G401 (cell line): Measurements from ENCODE around the gene PGS1. TPM values are rescaled to one million over a fixed set of nuclear protein-coding genes. Genes with fewer than 3 reads are reported as not detected.
A peak's percentile ranks its signal among the peaks of the same experiment; 100 is the strongest.
"Not testable (repeated sequence)": the region's sequence is repeated elsewhere in the genome, so short reads cannot be mapped to it uniquely, and the experiment has no call there.

Experiments used
- DNase-seq: peaks from one replicate; pipeline ENCODE4 v3.0.0-alpha.2; 2015; ENCODE audit warnings: low spot score
- in situ Hi-C: cut with HindIII; loops from 2 replicates; pipeline ENCODE4 v1.10.0; 2016; ENCODE audit warnings: low sequenced_read_pairs, mixed read lengths
- total RNA-seq: library from RNA; depleted of rRNA; stranded (reverse); fragments of >200 nt; shearing (Covaris generic); gene quantifications from 2 replicates; pipeline ENCODE4 v1.2.3, GENCODE V29; 2014

Gene PGS1
- total RNA-seq, 1 experiment from 2014 or later: 43.0 TPM

DNA sequence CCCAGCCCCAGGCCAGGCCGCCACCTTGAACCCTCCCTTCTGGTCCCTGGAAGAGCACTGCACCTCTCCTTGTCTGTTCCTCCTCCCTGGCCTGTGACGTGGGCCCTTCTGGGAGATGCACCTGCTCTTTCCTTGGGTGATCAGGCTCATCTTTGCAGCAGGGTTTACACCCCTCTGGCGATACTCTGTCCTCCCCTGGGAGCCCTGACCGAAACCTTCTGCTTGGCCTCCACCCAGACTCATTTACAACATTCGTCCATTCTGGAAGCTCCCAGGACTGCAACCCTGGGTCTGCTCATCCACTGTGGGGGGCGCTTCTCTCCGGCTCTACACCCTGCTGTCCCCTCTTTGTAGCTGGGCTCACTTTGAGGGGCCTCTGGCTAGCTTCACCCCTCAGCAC lies 73.3 kb downstream of the PGS1 start:
- in situ Hi-C loops: no loop called here
- DNase-seq: no peak

- in situ Hi-C loops: no loop called here
- DNase-seq: no peak
These were observed 75.9 kb downstream of the PGS1 start for GRCh38 chr17:78454346-78454745.

GRCh38 chr17:78458091-78458490 lies 79.6 kb downstream of the PGS1 start:
- DNase-seq: no peak
- in situ Hi-C loops: no loop called here

DNA sequence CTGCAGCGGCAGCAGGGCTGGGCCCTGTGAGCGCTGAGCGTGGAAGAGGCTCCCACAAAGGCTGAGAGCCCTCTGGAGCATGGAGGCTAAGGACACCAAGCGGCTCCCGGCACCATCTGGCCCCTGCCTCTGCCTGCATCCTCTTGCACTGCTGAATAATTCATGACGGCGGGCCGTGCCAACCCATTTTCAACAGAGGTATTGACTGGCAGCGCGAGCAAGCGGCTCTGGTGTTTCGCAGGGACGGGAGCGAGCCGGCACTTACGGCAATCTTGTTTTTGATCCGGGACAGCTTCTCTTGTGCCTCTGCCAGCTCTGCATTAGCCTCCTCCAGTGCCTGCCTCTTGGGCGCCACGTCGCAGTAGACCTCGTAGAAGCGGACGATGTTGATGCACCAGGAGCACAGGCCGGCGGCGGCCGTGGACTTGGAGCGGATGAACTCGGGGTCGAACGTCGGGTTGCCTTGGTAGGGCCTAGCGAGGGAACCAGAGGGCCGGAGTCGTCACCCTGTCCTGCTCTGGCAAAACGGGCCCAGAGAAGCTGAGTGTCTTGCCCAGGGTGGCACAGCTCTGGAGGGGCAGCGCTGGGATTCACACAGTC lies 80.4 kb downstream of the PGS1 start:
- peak; percentile 64 for DNase-seq
- in situ Hi-C loops: no loop called here

DNA sequence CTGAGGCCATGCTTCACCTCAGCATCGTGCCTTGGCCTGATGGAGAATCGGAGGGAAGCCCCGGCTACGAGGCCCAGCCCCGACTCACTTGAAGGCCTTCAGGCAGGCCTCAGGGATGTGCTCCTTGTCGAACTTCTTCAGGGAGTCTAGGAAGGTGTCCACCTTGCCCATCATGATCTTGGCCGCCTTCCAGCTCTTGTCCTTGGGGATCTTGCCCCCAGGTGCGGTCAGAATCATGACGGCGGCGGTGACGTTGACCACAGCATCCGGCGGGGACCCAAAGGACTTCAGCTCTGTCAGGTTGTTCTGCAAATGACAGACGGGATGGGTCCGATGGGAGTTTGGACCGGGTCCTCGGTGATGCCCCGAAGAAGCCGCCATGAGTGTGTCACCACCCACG lies 81.2 kb downstream of the PGS1 start:
- no peak for DNase-seq
- in situ Hi-C loops: no loop called here

GRCh38 chr17:78460176-78460675 lies 81.8 kb downstream of the PGS1 start:
- in situ Hi-C loops: no loop called here
- DNase-seq: no peak

DNA sequence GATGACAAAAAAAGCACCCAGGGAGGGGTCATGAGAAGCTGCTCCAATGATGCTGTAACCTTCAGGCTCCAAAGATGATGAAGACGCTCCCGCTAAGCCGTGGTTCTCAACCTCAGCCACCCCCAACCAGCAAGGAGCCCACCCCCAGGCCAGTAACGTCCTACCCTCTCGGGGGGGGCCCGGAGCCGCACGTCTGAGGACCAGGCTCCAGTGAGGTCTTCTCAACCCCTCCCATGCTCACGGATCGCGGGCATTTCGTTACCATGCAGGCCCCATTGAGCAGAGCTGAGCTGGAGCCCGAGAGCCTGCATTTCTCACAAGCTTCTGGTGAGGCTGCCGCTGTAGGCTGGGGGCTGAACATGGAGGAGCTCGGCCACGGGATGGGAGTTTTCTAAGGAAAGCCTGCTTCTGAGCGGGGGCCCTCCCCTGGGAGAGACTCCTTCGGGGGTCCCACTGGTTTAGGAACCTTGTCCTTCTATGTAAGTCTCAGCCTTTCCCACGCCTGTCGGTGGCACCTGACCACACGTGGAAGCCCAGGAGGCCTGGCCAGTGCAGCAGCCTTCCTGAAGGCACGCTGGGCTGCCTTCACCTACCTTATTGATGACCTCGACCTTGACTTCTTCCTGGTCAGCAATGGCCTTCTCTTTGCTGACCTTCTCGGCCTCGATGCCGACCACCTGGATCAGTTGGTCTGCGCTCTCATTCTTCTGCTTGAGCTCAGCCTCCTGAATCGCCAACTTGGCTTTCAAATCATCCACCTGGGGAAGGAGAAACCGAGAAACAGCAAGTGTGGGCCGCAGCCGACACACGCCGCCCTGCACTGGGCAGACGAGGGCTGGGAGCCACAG lies 82.7 kb downstream of the PGS1 start:
- DNase-seq: no peak
- in situ Hi-C loops: no loop called here

DNA sequence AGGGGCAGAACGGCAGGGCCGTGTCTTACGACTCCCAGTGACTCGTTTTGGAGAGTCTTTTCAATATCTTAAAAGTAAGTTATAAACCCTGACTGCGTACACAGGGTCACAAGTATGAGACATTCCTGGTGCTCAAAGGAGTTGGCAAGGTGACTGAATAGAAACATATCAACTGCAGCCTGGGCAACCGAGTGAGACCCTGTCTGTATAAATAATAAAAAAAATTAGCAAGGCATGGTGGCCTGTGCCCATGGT lies 83.3 kb downstream of the PGS1 start:
- in situ Hi-C loops: no loop called here
- DNase-seq: no peak

DNA sequence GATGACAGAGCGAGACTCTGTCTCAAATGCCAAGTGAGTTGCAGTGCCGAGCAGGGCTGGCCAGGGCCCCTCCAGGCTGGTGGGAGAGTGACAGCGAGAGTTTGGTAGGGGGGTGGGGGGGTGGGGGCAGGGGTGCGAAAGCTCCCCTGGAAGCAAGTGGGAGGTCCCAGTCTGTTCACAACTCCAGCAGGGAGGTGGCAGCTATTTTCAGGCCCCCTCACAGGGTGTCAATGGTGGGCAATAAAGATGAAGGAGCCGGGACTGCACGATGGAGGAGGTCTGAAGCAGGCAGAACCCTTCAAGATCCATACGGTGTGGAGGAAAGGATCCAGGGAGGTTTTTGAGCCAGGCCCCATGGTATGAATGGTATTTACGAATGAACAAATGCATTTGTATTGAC lies 83.7 kb downstream of the PGS1 start:
- no peak for DNase-seq
- in situ Hi-C loops: no loop called here

DNA sequence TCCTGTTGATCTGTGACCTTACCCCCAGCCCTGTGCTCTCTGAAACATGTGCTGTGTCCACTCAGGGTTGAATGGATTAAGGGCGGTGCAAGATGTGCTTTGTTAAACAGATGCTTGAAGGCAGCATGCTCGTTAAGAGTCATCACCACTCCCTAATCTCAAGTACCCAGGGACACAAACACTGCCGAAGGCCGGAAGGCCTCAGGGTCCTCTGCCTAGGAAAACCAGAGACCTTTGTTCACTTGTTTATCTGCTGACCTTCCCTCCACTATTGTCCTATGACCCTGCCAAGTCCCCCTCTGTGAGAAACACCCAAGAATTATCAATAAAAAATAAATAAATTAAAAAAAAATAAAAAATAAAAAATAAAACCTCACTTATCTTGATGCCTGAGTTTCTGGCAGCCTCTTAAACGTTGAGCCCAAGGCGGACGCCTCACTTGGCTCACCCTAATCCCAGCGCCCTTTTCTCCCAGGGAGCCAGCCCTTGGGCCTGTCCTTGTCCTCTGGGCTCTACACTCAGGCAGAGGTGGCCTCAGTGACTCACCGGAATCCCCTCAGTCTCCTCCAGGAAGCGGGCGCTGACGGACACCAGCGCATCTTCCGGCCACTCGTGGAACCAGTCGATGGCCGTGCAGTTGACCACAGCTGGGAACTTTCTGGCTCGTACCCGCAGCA lies 87.8 kb downstream of the PGS1 start:
- in situ Hi-C loops, DNase-seq: not testable (repeated sequence)

GRCh38 chr17:78466786-78467715 lies 88.6 kb downstream of the PGS1 start:
- in situ Hi-C loops: no loop called here
- no peak for DNase-seq

GRCh38 chr17:78468366-78468765 lies 89.9 kb downstream of the PGS1 start:
- no peak for DNase-seq
- in situ Hi-C loops: no loop called here

DNA sequence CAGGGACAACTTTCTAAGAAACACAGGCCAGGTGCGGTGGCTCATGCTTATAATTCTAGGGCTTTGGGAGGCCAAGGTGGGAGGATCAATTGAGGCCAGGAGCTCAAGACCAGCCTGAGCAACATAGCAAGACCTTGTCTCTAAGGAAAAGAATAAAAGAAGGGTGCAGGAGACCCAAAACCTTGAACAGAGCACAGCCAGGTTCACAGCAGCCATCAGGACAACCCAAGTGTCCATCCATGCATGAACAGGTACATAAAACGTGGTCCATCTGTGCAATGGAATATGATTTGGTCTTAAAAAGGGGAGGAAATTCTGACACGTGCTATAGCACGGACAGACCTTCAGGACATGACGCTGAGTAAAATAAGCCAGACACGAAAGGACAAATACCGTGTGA lies 91.0 kb downstream of the PGS1 start:
- in situ Hi-C loops: no loop called here
- no peak for DNase-seq

GRCh38 chr17:78471635-78472034 lies 93.2 kb downstream of the PGS1 start:
- no peak for DNase-seq
- in situ Hi-C loops: no loop called here

DNA sequence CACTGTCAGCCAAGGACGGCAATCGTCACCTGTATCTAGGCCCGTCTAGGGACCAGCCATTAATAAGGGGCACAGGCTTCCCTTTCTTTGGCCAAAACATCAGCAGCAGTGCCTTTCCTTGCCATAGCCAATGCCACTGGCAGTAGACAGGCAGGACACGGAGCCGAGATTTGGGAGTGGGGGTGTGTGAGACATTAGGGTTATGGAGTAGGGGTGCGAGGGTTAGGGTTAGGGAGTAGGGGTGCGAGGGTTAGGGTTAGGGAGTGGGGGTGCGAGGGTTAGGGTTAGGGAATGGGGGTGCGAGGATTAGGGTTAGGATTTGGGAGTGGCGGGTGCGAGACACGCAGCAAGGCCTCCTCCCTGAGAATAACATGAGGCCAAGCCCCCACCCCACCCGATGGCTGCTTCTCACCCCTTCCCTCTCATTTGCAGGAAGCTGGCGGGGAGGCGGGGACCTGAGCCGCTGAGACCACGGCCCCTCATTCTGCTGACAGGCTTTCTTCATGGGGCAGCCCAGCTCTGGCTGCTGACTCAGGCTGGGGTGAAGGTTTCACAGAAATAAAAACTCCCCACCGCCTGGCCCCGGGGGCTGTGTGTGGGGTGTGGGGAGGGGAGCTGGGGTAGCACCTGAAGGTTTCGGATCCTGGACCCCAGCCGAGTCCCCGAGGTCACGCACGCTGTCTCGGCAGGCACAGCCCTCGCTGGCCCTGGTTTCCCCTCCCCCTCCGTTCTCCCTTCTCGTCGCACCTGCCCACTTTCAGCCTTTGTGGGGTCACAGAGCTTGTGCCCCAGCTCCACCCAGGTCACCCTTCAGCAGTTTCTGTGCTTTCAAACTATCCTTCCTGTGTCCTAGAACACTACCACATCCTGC lies 93.8 kb downstream of the PGS1 start:
- in situ Hi-C loops: no loop called here
- no peak for DNase-seq

GRCh38 chr17:78473951-78474613 lies 95.6 kb downstream of the PGS1 start:
- DNase-seq: no peak
- in situ Hi-C loops: no loop called here
